Measurements from ENCODE around the gene IRAK2.

- TF ChIP-seq, protein P1, sequence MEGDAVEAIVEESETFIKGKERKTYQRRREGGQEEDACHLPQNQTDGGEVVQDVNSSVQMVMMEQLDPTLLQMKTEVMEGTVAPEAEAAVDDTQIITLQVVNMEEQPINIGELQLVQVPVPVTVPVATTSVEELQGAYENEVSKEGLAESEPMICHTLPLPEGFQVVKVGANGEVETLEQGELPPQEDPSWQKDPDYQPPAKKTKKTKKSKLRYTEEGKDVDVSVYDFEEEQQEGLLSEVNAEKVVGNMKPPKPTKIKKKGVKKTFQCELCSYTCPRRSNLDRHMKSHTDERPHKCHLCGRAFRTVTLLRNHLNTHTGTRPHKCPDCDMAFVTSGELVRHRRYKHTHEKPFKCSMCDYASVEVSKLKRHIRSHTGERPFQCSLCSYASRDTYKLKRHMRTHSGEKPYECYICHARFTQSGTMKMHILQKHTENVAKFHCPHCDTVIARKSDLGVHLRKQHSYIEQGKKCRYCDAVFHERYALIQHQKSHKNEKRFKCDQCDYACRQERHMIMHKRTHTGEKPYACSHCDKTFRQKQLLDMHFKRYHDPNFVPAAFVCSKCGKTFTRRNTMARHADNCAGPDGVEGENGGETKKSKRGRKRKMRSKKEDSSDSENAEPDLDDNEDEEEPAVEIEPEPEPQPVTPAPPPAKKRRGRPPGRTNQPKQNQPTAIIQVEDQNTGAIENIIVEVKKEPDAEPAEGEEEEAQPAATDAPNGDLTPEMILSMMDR (conservative IDR thresholded peaks at IDR 0.05; ENCODE audit: low read length): no peak
- TF ChIP-seq EZH2phosphoT487 (IDR thresholded peaks at IDR 0.05; ENCODE audit: borderline replicate concordance): no peak
Measured at GRCh38 chr3:10233988-10234387, 69.3 kb downstream of the IRAK2 start.
